Liver (tissue), 9 donors: Measurements from ENCODE around the gene ELN. TPM values are rescaled to one million over a fixed set of nuclear protein-coding genes. Genes with fewer than 3 reads are reported as not detected.

Experiments used
- DNase-seq: peaks from one replicate; pipeline ENCODE4 v3.0.0-alpha.2; 2017; ENCODE audit warnings: low spot score
- H3K27ac ChIP-seq, 2 donors: one replicate each; pipeline ENCODE4 v1.7.0; 2013; ENCODE audit warnings: inconsistent platforms in 2 of 2, low read length in 2 of 2, control low read depth in 1 of 2, low read depth in 1 of 2, mild to moderate bottlenecking in 1 of 2
- H3K27me3 ChIP-seq, 4 donors: one replicate each; pipeline versions ENCODE4 v1.6.1 to v1.7.0; 2013; ENCODE audit warnings: low read length in 3 of 4, inconsistent platforms in 1 of 4, mild to moderate bottlenecking in 1 of 4, moderate library complexity in 1 of 4; ENCODE audit not compliant: control insufficient read depth in 4 of 4, insufficient read depth in 4 of 4
- H3K36me3 ChIP-seq, 4 donors: one replicate each; pipeline versions ENCODE4 v1.6.1 to v1.7.0; 2013; ENCODE audit warnings: low read length in 3 of 4, mild to moderate bottlenecking in 3 of 4, low read depth in 1 of 4, moderate library complexity in 1 of 4; ENCODE audit not compliant: control insufficient read depth in 4 of 4, insufficient read depth in 3 of 4
- H3K4me1 ChIP-seq, 4 donors: one replicate each; pipeline versions ENCODE4 v1.6.1 to v1.7.0; 2013; ENCODE audit warnings: low read length in 3 of 4, mild to moderate bottlenecking in 3 of 4, moderate library complexity in 1 of 4; ENCODE audit not compliant: control insufficient read depth in 4 of 4, insufficient read depth in 4 of 4
- H3K4me3 ChIP-seq, 3 donors: one replicate each; pipeline versions ENCODE4 v1.6.1 to v1.7.0; 2013; ENCODE audit warnings: low read length in 3 of 3, control low read depth in 1 of 3, low read depth in 1 of 3, mild to moderate bottlenecking in 1 of 3
- H3K9ac ChIP-seq, 2 donors: one replicate each; pipeline ENCODE4 v1.7.0; 2013; ENCODE audit warnings: low read length in 2 of 2, mild to moderate bottlenecking in 2 of 2, moderate library complexity in 2 of 2, control low read depth in 1 of 2, low read depth in 1 of 2
- H3K9me3 ChIP-seq, 4 donors: one replicate each; pipeline versions ENCODE4 v1.6.1 to v1.7.0; 2013; ENCODE audit warnings: low read length in 3 of 4; ENCODE audit not compliant: control insufficient read depth in 4 of 4
- EGR1 ChIP-seq, 2 donors: IDR thresholded peaks; 2 replicates each; pipeline ENCODE4 v1.6.1; 2016 to 2018; ENCODE audit warnings: antibody characterized with exemption in 2 of 2, low read depth in 2 of 2
- GABPA ChIP-seq, 2 donors: IDR thresholded peaks in 1 of 2; conservative IDR thresholded peaks in 1 of 2; 2 replicates each; pipeline ENCODE4 v1.6.1; 2016; ENCODE audit warnings: antibody characterized with exemption in 2 of 2, mild to moderate bottlenecking in 1 of 2, moderate library complexity in 1 of 2
- JUND ChIP-seq, 2 donors: IDR thresholded peaks; 2 replicates each; pipeline ENCODE4 v1.6.1; 2016; ENCODE audit warnings: antibody characterized with exemption in 2 of 2
- NR2F2 ChIP-seq: IDR thresholded peaks from 2 replicates; pipeline ENCODE4 v1.6.1; 2016; ENCODE audit warnings: antibody characterized with exemption
- RXRA ChIP-seq, 2 donors: IDR thresholded peaks; 2 replicates each; pipeline ENCODE4 v1.6.1; 2017 to 2018; ENCODE audit warnings: antibody characterized with exemption in 2 of 2, mild to moderate bottlenecking in 1 of 2
- TAF1 ChIP-seq: conservative IDR thresholded peaks from 2 replicates; pipeline ENCODE4 v1.6.1; 2016; ENCODE audit warnings: antibody characterized with exemption, mild to moderate bottlenecking
- YY1 ChIP-seq: IDR thresholded peaks from 2 replicates; pipeline ENCODE4 v1.6.1; 2016; ENCODE audit warnings: antibody characterized with exemption, mild to moderate bottlenecking
- WGBS: extraction: QIAGEN DNeasy Blood & Tissue Kit; methylation state at CpG from one replicate; pipeline ENCODE4 v1.1.7; 2013; 5-methylcytosine and 5-hydroxymethylcytosine counted together
- polyA plus RNA-seq, 2 donors: library from polyadenylated mRNA; stranded (reverse) in 1 of 2; unstranded in 1 of 2; fragments of 200-250 nt in 1 of 2; fragments of >200 nt in 1 of 2; fragmentation: Nextera tagmentation in 1 of 2; extraction: Ambion mirVana in 1 of 2; gene quantifications; one replicate each; pipeline versions ENCODE4 v1.2.1 to v1.2.3, GENCODE V29; 2013 to 2015
- total RNA-seq, 2 donors: library from RNA; depleted of rRNA; stranded (reverse); fragments of >200 nt; gene quantifications; one replicate each; pipeline ENCODE4 v1.2.3, GENCODE V29; 2014
- TF ChIP-seq, protein P1 (sequence below): IDR thresholded peaks from 2 replicates; pipeline ENCODE4 v1.6.1; 2016; ENCODE audit warnings: antibody characterized with exemption
- donor health status: healthy.
- donor health status: healthy.
- donor health status: healthy.
- donor health status: healthy.
- donor health status: healthy.

Gene ELN
- total and polyA plus RNA-seq, 4 donors, result 2.7 to 16.3 (median 9.7) TPM

DNA sequence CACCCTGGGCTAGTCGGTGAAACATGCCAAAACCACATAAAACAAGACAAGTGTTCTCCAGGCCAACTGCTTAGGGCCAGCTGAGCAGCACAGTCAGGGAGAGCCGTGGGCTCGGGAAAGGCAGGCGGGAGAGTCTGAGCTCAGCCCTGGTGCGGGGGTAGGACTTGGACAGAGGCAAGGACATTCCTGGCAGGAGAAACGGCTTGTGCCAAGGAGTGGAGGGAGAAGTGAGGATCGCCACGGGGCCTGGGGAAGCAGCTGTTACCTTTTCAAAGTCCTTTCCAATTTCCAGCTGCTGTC lies 4.2 kb downstream of the ELN start (continued):
- TF ChIP-seq, protein P1, sequence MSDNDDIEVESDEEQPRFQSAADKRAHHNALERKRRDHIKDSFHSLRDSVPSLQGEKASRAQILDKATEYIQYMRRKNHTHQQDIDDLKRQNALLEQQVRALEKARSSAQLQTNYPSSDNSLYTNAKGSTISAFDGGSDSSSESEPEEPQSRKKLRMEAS, result no peak
- no peak for TF ChIP-seq TAF1

DNA sequence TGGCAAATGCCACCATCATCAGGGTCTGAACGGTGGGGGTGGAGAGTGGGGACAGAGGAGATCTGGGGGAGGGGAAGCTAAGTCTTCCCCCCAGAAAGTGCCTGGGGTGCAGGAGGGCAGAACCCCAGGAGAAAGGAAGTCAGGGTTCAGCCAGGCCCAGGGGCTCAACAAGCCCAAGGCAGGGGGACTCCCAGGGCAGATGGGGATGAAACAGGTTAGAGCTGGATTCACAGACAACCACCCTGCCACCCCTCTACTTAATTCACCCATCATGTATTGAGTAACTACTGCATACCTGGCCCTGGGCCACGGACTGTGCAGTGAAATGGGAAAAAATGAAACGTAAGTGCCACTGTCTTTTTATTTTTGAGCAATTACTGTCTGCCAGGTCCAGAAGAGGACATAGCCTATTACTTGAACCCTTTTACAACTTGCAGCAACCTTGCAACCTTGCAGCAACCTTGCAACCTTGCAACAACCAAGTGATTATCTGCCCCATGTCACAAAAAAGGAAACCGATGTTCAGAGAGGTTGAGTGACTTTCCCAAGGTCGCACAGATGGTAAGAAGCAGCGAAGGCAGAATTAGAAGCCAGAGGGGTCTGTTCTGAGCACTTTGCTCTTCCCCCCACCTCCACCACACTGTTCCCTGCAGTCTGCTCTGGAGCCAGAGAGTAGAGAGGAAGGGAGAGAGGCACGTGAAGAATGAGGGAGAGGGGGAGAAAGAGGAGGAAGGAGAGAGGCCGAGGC lies 4.8 kb downstream of the ELN start:
- DNase-seq, result no peak
- Histone ChIP-seq H3K36me3 (no peaks in the 10 kb centered on the region), H3K27me3 (no peaks in the 10 kb centered on the region), H3K9ac (no peak overlapping the region), H3K9me3 (no peaks in the 10 kb centered on the region), H3K4me1 (peaks cover 0 to 19% (median 8%) of the 10 kb centered on the region in 4 donors), H3K4me3 (no peak overlapping the region), H3K27ac (peak overlapping the region in 1 of 2 donors; percentile 28)
- 78% methylated on average over 8 of the region's 8 CpGs for WGBS
- no peak for TF ChIP-seq EGR1 (IDR thresholded peaks at IDR 0.05; ENCODE audit: low read depth in 2 of 2)

DNA sequence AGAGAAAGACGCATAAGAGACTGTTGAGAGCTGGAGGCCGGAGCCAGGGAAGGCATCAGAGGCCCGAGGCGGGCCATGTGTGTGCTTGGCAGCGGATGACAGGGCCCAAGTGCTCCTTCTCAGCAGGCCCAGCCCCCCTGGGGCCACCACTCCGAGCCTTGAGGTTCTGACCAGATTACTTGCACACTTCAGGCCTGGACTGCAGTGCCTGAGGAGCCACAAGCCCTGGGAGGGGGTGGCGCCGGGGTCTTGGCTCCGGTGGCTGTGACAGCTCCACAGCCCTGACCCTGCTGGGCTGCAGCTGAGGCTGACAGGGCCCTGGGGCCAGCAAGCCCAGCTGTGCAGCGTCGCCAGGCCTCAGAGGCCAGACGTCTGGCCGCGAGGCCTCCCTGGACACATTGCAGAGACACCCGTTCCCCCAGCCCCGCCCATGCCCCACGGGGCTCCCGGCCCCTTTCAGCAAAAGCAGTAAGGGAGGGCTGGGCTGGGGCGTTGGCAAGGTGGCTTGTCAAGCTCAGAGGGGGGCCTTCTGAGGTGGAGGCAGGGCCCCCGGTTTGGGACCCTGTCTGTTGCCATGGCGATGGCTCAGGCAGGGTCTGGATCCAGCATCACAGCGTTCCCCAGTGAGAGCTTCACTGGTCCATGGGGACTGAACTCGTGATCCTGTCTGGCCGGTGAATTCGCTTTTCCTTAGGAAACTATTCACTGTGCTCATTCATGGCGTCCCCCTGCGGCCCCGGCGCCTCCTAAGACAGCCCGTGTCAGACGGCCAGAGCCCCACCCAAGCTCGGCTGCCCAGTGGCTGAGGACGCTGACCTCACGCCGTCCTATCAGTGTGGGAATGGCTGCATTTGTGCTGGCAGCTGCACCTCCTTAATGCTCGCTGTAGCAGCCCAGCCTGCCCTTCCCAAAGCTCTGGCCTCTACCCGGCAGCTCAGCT lies 5.7 kb downstream of the ELN start:
- Histone ChIP-seq H3K4me3 (no peak overlapping the region), H3K27ac (peak overlapping the region; percentile 0 to 28), H3K9me3 (no peaks in the 10 kb centered on the region), H3K4me1 (peaks cover 0 to 19% (median 7%) of the 10 kb centered on the region in 4 donors), H3K27me3 (no peaks in the 10 kb centered on the region), H3K36me3 (no peaks in the 10 kb centered on the region), H3K9ac (no peak overlapping the region)
- no peak for DNase-seq
- 71% methylated on average over 37 of the region's 37 CpGs for WGBS
- no peak for TF ChIP-seq YY1
- peak; percentile 55 for TF ChIP-seq NR2F2

DNA sequence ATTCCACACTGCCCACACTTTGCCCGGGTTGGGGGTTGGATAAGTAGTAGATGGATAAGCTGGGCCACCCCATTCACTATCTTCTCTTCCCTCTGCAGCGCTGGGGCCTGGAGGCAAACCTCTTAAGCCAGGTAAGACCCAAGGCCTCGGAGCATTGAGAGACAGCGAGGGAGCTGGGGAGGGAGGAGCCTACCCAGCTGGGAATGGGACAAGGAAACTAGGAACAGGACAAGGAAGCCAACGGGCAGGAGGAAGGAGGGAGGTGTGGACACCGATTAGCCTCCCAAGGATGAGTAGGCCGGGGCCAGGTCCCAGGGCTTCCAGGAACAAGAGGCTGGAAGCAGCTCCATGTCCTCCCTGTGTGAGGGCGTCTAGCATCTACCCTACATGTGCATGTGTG lies 9.6 kb downstream of the ELN start:
- 87% methylated on average over 8 of the region's 8 CpGs for WGBS

DNA sequence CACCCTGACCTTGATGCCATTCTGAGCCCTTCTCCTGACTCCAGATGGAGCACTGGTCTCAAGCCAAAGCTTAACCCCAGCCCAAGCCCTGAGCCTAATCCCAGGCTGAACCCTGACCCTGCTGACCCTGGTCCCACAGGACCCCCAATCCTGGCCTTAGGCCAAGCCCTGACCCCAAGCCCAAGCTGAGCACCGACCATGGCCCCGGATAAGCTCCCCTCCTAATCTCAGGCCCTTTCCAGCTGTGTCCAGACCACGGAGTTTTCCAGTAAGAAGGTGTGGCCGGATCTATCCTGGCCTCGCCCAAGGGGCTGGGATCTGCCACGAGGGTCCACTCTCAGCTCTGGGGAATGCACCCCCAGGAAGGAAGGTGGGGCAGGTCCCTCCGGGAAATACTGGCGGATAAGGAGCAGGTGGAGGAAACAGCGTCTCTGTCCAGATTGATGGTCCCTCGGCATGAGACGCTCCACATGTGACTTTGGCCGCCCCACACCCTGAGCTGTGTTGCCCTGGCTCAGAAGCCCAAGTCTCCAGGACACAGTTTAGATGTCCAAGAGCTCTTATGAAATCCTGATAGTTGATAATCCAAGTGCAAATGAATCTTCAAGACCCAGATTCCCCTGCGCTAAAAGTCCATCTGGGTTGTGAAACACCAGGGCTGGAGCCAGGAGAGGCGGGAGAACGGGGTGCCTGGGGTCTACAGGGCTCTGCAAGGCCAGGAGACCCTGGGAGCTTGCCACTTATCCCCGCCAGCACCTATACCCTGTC lies 10.4 kb downstream of the ELN start:
- Histone ChIP-seq H3K27ac (no peak overlapping the region), H3K36me3 (no peaks in the 10 kb centered on the region), H3K9ac (no peak overlapping the region), H3K9me3 (no peaks in the 10 kb centered on the region), H3K4me3 (no peak overlapping the region), H3K27me3 (no peaks in the 10 kb centered on the region), H3K4me1 (no peaks in the 10 kb centered on the region)
- no peak for DNase-seq
- no peak for TF ChIP-seq NR2F2
- WGBS, result 84% methylated on average over 16 of the region's 16 CpGs

More for the DNA sequence above, 9.6 kb downstream of the ELN start:
- Histone ChIP-seq H3K4me3 (no peak overlapping the region), H3K27ac (no peak overlapping the region), H3K9ac (no peak overlapping the region), H3K36me3 (no peaks in the 10 kb centered on the region), H3K9me3 (no peaks in the 10 kb centered on the region), H3K4me1 (peaks cover 0 to 2% (median 0%) of the 10 kb centered on the region in 4 donors), H3K27me3 (no peaks in the 10 kb centered on the region)
- TF ChIP-seq GABPA (IDR thresholded peaks at IDR 0.05 in 1 of 2, conservative IDR thresholded peaks at IDR 0.05 in 1 of 2) (no peak), RXRA (IDR thresholded peaks at IDR 0.05) (no peak), JUND (IDR thresholded peaks at IDR 0.05) (no peak)
- DNase-seq, result no peak
